ENCODE results near the gene KLHDC4.
"Not testable (repeated sequence)": the region's sequence is repeated elsewhere in the genome, so short reads cannot be mapped to it uniquely, and the experiment has no call there.

Gene KLHDC4

GRCh38 chr16:87795336-87795735 lies 29.6 kb upstream of the KLHDC4 start:
- no peak for DNase-seq (ENCODE audit: low read depth, low spot score)
- H3K4me3 ChIP-seq (ENCODE audit: low read depth, low read length): no peak overlapping the region
- no peak for TF ChIP-seq CTCF (IDR thresholded peaks at IDR 0.05; ENCODE audit: low read depth, low read length)
- in situ Hi-C loops (cut with HindIII; ENCODE audit: low sequenced_read_pairs): no loop called here

- TF ChIP-seq CTCF (IDR thresholded peaks at IDR 0.05; ENCODE audit: low read depth, low read length): no peak
- H3K4me3 ChIP-seq (ENCODE audit: low read depth, low read length): no peak overlapping the region
- DNase-seq (ENCODE audit: low read depth, low spot score): no peak
- in situ Hi-C loops (cut with HindIII; ENCODE audit: low sequenced_read_pairs): no loop called here
Measured at GRCh38 chr16:87794485-87795078, 28.8 kb upstream of the KLHDC4 start.

GRCh38 chr16:87792205-87792565 lies 26.4 kb upstream of the KLHDC4 start:
- no peak for TF ChIP-seq CTCF (IDR thresholded peaks at IDR 0.05; ENCODE audit: low read depth, low read length)
- in situ Hi-C loops (cut with HindIII; ENCODE audit: low sequenced_read_pairs): no loop called here
- H3K4me3 ChIP-seq (ENCODE audit: low read depth, low read length): no peak overlapping the region
- DNase-seq (ENCODE audit: low read depth, low spot score): no peak

- in situ Hi-C loops (cut with HindIII; ENCODE audit: low sequenced_read_pairs): no loop called here
- no peak for TF ChIP-seq CTCF (IDR thresholded peaks at IDR 0.05; ENCODE audit: low read depth, low read length)
- no peak overlapping the region for H3K4me3 ChIP-seq (ENCODE audit: low read depth, low read length)
- no peak for DNase-seq (ENCODE audit: low read depth, low spot score)
Measured at GRCh38 chr16:87791295-87792204, 25.8 kb upstream of the KLHDC4 start.

- no peak overlapping the region for H3K4me3 ChIP-seq (ENCODE audit: low read depth, low read length)
- in situ Hi-C loops (cut with HindIII; ENCODE audit: low sequenced_read_pairs): no loop called here
- no peak for DNase-seq (ENCODE audit: low read depth, low spot score)
- no peak for TF ChIP-seq CTCF (IDR thresholded peaks at IDR 0.05; ENCODE audit: low read depth, low read length)
Measured at GRCh38 chr16:87790292-87791100, 24.7 kb upstream of the KLHDC4 start.

- TF ChIP-seq CTCF (IDR thresholded peaks at IDR 0.05; ENCODE audit: low read depth, low read length): no peak
- peak; percentile 37 for DNase-seq (ENCODE audit: low read depth, low spot score)
- in situ Hi-C loops (cut with HindIII; ENCODE audit: low sequenced_read_pairs): no loop called here
- H3K4me3 ChIP-seq (ENCODE audit: low read depth, low read length): no peak overlapping the region
Measured at GRCh38 chr16:87789437-87790291, 23.9 kb upstream of the KLHDC4 start.

- in situ Hi-C loops (cut with HindIII; ENCODE audit: low sequenced_read_pairs); DNase-seq (ENCODE audit: low read depth, low spot score); H3K4me3 ChIP-seq (ENCODE audit: low read depth, low read length): not testable (repeated sequence)
Measured at GRCh38 chr16:87788730-87789436, 23.1 kb upstream of the KLHDC4 start.

- in situ Hi-C loops (cut with HindIII; ENCODE audit: low sequenced_read_pairs); H3K4me3 ChIP-seq (ENCODE audit: low read depth, low read length); DNase-seq (ENCODE audit: low read depth, low spot score): not testable (repeated sequence)
Measured at GRCh38 chr16:87787451-87788091, 21.8 kb upstream of the KLHDC4 start.

All from astrocyte of the spinal cord (primary cell).